ENCODE results near the gene HOXD12.

The HOXD12 gene

GRCh38 chr2:176121190-176122051, 21.8 kb downstream of the HOXD12 start:
- no peak for ATAC-seq

- ATAC-seq, result peak in 1 of 2 donors; percentile 25
These were observed 22.6 kb downstream of the HOXD12 start for GRCh38 chr2:176122052-176122682.

DNA sequence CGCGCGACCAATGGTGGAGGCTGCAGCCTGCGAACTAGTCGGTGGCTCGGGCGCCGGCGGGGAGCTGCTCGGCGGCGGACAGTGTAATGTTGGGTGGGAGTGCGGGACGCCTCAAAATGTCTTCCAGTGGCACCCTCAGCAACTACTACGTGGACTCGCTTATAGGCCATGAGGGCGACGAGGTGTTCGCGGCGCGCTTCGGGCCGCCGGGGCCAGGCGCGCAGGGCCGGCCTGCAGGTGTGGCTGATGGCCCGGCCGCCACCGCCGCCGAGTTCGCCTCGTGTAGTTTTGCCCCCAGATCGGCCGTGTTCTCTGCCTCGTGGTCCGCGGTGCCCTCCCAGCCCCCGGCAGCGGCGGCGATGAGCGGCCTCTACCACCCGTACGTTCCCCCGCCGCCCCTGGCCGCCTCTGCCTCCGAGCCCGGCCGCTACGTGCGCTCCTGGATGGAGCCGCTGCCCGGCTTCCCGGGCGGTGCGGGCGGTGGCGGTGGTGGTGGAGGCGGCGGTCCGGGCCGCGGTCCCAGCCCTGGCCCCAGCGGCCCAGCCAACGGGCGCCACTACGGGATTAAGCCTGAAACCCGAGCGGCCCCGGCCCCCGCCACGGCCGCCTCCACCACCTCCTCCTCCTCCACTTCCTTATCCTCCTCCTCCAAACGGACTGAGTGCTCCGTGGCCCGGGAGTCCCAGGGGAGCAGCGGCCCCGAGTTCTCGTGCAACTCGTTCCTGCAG, 23.3 kb downstream of the HOXD12 start, which contains the start of gene HOXD9:
TSS of gene HOXD9 (plus strand) at position 37 of the 728 bp plus-strand sequence. CDS start at position 87, 50 bp downstream.
- ATAC-seq, result peak in 1 of 2 donors; percentile 21

GRCh38 chr2:176123411-176124109, 24.0 kb downstream of the HOXD12 start:
- ATAC-seq, result no peak

GRCh38 chr2:176124110-176124946, 24.7 kb downstream of the HOXD12 start:
- ATAC-seq, result no peak

DNA sequence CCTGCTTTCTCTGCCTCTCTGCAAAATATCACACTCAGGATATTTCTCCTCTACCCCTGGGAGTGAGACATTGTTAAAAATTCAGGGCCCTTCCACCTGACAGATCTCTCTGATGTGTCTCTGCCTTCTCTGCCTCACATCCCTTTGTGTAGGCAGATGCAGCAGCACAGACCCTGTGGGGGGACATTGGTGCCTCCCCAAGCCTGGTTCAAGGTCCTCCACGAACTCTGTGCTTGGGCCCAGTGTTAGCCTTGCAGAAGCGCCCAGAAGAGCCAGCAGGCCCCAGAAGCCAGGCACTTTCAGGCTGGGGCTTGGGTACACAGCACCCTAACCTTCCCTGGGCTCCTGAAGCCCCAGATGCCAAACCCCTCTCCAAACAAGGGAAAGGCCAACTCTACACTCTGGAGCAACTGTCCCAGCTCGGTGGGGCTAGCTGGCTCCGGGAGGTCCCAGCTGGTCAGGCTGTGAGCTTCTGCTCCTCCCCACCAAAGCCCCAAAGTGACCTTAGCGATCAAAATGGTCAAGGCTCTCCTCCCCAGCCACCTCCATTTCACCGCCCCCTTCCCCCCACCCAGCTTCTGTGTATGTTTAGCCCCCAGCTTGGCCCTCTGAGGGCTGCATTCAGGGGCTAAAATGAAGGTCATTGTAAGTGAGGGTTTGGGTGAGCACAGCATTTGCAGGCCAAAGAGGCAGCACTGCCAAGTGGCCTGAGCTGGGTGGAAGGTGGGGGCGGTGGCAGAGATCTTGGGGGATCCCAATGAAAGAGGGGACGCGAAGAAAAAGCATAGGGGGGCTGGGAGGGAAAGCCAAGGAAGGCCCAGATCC, 25.6 kb downstream of the HOXD12 start:
- ATAC-seq, result no peak

DNA sequence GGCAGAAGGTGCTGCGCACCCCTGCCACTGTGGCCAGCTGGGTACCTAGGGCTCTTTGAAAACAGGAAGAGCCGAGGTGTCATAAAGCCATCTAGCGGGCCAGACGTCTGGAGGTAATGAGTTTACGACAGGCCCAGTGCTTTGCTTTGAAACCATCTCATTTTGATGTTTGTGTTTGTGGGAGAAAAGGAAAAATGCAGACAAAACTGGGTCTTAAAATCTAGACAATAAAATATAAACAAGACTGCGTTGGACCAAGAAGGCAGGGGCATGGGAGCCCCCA, 26.1 kb downstream of the HOXD12 start:
- ATAC-seq, result no peak

DNA sequence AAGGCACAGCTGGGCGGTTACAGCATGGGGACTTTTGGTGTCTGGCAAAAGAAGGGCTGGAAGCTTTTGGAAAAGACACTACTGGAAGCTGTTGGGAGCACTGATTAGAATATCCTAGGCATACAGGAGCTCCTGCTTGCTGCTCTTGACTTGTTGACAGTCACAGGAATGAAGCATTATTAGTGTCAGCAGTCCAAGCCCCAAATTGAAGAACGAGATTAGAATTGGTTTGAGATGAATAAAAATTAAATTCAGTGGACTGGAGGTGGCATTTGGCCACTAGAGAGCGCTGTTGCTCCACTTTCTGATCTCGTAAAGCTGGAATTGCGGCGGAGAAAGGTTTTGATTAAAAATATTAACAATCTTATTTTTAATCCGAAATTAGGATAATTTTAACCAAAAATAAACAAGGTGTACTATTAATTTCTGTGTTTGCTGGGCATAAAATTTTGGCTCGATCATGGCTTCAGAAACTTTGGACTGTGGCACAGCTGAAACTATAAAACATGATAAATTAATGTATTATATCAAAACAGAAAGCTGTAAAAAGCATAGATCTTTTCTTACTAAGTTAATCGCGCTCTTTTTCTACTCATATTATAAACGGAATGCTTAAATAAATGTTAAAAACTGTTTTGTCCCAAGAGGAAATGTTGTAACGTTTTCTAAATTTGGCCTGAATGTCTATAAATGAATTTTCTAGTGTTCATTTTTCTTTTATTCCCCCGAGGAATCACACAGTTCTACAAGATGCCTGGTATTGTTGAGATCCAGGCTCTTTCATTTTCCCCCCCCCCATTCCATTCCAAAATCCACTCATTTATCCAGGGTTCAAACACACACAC, 27.6 kb downstream of the HOXD12 start:
- no peak for ATAC-seq

DNA sequence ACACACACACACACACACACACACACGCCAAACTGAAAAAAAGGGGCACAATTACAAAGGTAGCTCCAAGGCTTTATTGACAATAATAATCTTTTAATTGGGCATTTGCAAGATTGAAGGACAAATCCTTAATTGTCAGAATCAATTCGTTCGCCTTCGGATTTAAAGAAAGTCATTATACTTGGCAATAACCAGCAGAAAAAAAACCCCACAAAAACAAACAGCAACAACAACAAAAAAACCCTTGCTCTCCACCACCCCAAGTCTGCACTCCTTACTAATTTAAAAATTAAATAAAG, 28.1 kb downstream of the HOXD12 start:
- ATAC-seq, result no peak

GRCh38 chr2:176128172-176128981, 28.8 kb downstream of the HOXD12 start:
- ATAC-seq, result no peak

DNA sequence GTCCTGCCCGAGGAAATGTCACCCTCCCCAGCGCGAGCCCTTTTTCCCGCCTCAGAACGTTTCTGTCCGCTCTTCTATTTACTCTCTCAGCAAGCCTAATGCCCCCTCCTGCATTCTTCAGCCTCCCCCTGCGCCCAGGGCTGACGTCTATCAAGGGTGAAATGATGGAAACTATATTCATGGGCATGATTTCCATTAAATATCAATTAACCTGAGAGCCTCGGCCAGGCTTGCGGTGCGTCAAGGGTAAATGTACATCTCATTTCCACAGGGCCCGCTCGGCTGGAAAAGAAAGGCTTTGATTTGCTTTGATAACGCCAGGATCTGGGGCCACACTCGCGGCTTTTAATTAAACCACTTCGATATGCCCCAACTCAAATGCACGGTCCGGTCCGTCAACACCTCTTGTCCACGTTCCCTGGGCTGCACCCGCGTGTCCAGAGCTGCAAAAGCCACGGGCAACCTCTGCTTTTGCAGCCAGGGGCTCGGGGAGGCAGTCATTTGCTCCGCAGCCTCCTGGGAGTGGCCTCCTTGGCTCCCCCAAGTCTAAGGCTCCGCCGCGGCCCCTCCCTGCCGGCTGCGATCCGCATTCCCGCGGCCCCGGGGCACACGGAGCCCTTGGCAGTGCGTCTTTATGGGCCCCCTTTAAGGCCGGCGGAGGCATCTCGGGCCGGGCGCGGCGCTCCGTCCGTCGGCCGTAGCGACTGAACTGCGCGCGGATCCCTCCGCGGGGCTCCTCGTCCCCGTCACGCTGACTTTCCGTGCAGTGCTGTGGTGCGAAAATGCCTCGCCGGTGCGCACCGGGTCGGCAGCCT, 29.6 kb downstream of the HOXD12 start, which contains the start of gene HOXD8:
TSS of gene HOXD8 (plus strand) at position 724 of the 815 bp plus-strand sequence. CDS start 662 bp downstream, outside the sequence.
- no peak for ATAC-seq

DNA sequence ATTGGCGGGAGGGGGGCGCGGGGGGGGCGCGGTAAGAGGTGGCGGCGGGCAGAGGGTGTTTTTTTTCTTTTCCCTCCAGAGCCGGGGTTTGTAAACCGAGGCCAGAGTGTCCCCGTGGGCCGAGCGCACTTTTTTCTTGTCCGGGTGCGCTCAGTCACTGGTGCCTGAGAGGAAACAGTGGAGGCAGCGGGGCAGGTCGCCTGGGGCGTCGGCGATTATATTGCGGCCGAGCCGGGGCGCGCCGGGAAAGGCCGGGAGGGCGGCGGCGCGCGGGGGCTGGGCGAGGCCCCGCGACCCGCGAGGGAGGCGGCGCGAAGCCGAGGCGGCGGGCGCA, 30.2 kb downstream of the HOXD12 start:
- ATAC-seq, result no peak

DNA sequence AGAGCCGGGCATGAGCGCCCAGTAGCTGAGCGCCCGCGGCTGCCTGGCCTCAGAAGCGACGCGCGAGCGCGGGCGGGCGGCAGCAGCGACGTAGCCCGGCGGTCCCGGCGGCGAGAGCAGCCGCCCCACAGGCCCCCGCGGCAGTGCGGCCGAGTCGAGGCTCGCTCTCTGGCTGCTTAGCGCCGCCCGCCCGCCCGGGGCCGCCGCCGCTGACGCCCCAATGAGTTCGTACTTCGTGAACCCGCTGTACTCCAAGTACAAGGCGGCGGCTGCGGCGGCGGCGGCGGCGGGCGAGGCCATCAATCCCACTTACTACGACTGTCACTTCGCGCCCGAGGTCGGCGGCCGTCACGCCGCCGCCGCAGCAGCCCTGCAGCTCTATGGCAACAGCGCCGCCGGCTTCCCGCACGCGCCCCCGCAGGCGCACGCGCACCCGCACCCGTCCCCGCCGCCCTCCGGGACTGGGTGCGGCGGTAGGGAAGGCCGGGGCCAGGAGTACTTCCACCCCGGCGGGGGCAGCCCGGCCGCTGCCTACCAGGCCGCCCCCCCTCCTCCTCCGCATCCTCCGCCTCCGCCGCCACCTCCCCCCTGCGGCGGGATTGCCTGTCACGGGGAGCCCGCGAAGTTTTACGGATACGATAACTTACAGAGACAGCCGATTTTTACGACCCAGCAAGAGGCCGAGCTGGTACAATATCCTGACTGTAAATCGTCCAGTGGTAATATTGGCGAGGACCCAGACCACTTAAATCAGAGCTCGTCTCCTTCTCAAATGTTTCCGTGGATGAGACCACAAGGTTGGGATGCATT, 30.8 kb downstream of the HOXD12 start:
- peak in 1 of 2 donors; percentile 13 for ATAC-seq

DNA sequence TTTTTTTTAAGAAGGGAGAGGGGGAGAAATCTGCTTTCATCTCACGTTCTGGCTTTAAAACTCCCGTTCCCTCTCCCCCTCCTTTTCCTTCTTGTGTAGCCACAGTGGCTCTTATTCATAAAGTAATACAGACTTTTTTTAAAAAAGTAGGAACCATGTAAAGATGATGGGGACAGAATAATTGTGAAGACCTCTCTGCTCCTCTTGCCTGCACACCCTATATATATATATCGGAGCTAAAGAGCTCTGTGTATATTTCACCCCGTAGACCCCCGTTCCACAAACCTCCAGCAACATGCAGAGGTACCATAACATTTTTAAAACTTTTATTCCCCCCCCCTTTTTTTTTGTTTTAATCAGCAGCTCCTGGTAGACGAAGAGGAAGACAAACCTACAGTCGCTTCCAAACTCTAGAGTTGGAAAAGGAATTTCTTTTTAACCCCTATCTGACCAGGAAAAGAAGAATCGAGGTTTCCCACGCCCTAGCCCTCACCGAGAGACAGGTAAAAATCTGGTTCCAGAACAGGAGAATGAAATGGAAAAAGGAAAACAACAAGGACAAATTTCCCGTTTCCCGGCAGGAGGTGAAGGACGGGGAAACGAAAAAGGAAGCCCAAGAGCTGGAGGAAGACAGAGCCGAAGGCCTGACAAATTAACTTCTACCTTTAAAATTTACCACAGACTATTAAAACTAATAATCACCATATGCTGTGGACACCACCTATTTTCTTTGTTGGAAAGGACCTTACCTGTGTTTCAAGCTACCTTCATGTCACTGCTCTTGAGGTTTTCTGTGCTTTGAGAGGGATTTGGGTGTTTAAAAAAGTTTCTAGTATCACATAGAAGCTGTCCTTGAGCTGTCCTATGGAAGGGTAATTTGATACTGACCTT, 31.6 kb downstream of the HOXD12 start:
- no peak for ATAC-seq

GRCh38 chr2:176131848-176132158, 32.2 kb downstream of the HOXD12 start:
- no peak for ATAC-seq

Data from activated CD4-positive, CD25-positive, alpha-beta regulatory T cell treated with anti-CD3 and anti-CD28 coated beads, Interleukin-2, amount 50 U/mL, for 24 hours (primary cell).